Endothelial cell of umbilical vein (primary cell): ENCODE data around the gene CFL2.

ENCODE experiments used
- GATA2 ChIP-seq: IDR thresholded peaks from 2 replicates; pipeline ENCODE4 v1.7.0; 2011; ENCODE audit warnings: low read depth, mild to moderate bottlenecking, moderate library complexity, mixed read lengths, low read length; ENCODE audit not compliant: insufficient read length, insufficient read depth
- TF ChIP-seq, protein P1 (sequence below), 2 donors: IDR thresholded peaks; 1 replicate in 1 of 2; 2 replicates in 1 of 2; pipeline ENCODE4 v1.5.1; 2011; ENCODE audit warnings: low read length in 2 of 2, mild to moderate bottlenecking in 2 of 2, moderate library complexity in 2 of 2, control low read depth in 1 of 2, inconsistent platforms in 1 of 2, low read depth in 1 of 2; ENCODE audit not compliant: insufficient read depth in 1 of 2; ENCODE audit errors: extremely low read depth in 1 of 2

DNA sequence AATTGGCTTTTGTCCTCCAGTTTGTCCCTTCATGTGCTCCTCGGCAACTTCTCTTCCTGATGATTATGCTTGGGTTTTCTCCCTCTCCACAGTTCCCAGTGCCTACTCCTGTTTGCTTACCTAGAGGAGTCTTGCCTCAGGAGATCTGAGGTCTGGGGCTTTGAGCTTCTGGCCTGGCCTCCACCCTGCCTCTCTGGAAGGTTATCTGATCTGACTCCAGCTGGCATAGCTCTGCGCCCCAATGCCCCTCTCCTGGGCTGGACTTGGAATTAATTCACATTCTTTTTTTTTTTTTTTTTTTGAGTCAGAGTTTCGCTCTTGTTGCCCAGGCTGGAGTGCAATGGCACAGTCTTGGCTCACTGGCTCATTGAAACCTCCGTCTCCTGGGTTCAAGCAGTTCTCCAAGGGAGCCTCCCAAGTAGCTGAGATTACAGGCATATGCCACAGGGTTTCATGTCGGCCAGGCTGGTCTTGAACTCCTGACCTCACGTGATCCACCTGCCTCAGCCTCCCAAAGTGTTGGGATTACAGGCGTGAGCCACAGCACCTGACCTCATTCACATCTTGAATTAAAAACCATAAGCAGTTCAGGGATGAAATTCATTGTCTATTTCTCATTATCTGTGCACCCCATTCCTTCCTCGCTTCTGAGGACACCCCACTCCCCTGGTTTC lies 33.5 kb downstream of the CFL2 start:
- no peak for TF ChIP-seq GATA2
- TF ChIP-seq, protein P1, sequence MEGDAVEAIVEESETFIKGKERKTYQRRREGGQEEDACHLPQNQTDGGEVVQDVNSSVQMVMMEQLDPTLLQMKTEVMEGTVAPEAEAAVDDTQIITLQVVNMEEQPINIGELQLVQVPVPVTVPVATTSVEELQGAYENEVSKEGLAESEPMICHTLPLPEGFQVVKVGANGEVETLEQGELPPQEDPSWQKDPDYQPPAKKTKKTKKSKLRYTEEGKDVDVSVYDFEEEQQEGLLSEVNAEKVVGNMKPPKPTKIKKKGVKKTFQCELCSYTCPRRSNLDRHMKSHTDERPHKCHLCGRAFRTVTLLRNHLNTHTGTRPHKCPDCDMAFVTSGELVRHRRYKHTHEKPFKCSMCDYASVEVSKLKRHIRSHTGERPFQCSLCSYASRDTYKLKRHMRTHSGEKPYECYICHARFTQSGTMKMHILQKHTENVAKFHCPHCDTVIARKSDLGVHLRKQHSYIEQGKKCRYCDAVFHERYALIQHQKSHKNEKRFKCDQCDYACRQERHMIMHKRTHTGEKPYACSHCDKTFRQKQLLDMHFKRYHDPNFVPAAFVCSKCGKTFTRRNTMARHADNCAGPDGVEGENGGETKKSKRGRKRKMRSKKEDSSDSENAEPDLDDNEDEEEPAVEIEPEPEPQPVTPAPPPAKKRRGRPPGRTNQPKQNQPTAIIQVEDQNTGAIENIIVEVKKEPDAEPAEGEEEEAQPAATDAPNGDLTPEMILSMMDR (IDR thresholded peaks at IDR 0.05; ENCODE audit: extremely low read depth in 1 of 2, insufficient read depth in 1 of 2, low read depth in 1 of 2, low read length in 2 of 2): no peak
